BE2C (cell line): Measurements from ENCODE around the gene ALPL.

Source experiments
- DNase-seq: peaks from one replicate; pipeline ENCODE4 v3.0.0-alpha.2; 2020
- H3K27me3 ChIP-seq: fragments of 250-450 bp; sonication (Bioruptor Pico); 2 replicates; pipeline ENCODE4 v1.5.1; 2020; ENCODE audit warnings: mild to moderate bottlenecking
- H3K36me3 ChIP-seq: fragments of 250-450 bp; sonication (Bioruptor Pico); 2 replicates; pipeline ENCODE4 v1.5.1; 2020; ENCODE audit warnings: mild to moderate bottlenecking
- H3K4me1 ChIP-seq: fragments of 250-450 bp; sonication (Bioruptor Pico); 2 replicates; pipeline ENCODE4 v1.5.1; 2020
- H3K4me3 ChIP-seq: 2 replicates; pipeline ENCODE4 v1.5.1; 2011; ENCODE audit warnings: low read depth, low read length
- H3K9me3 ChIP-seq: fragments of 250-450 bp; sonication (Bioruptor Pico); 2 replicates; pipeline ENCODE4 v1.5.1; 2020
- TF ChIP-seq, protein P1 (sequence below): IDR thresholded peaks from 2 replicates; pipeline ENCODE4 v1.5.1; 2012; ENCODE audit warnings: mild to moderate bottlenecking, low read depth, low read length

Gene ALPL

GRCh38 chr1:21489146-21489545, 20.1 kb upstream of the ALPL start:
- no peaks in the 10 kb centered on the region for H3K27me3 ChIP-seq
- H3K9me3 ChIP-seq: no peaks in the 10 kb centered on the region
- no peak overlapping the region for H3K4me3 ChIP-seq
- DNase-seq: no peak
- H3K36me3 ChIP-seq: no peaks in the 10 kb centered on the region
- TF ChIP-seq, protein P1, sequence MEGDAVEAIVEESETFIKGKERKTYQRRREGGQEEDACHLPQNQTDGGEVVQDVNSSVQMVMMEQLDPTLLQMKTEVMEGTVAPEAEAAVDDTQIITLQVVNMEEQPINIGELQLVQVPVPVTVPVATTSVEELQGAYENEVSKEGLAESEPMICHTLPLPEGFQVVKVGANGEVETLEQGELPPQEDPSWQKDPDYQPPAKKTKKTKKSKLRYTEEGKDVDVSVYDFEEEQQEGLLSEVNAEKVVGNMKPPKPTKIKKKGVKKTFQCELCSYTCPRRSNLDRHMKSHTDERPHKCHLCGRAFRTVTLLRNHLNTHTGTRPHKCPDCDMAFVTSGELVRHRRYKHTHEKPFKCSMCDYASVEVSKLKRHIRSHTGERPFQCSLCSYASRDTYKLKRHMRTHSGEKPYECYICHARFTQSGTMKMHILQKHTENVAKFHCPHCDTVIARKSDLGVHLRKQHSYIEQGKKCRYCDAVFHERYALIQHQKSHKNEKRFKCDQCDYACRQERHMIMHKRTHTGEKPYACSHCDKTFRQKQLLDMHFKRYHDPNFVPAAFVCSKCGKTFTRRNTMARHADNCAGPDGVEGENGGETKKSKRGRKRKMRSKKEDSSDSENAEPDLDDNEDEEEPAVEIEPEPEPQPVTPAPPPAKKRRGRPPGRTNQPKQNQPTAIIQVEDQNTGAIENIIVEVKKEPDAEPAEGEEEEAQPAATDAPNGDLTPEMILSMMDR: no peak
- no peaks in the 10 kb centered on the region for H3K4me1 ChIP-seq

- Histone ChIP-seq H3K9me3 (no peaks in the 10 kb centered on the region), H3K27me3 (no peaks in the 10 kb centered on the region), H3K36me3 (no peaks in the 10 kb centered on the region), H3K4me1 (no peaks in the 10 kb centered on the region), H3K4me3 (no peak overlapping the region)
- DNase-seq: peak; percentile 64
- TF ChIP-seq, protein P1: peak; percentile 69
Measured at GRCh38 chr1:21490774-21491487, 18.3 kb upstream of the ALPL start.

DNA sequence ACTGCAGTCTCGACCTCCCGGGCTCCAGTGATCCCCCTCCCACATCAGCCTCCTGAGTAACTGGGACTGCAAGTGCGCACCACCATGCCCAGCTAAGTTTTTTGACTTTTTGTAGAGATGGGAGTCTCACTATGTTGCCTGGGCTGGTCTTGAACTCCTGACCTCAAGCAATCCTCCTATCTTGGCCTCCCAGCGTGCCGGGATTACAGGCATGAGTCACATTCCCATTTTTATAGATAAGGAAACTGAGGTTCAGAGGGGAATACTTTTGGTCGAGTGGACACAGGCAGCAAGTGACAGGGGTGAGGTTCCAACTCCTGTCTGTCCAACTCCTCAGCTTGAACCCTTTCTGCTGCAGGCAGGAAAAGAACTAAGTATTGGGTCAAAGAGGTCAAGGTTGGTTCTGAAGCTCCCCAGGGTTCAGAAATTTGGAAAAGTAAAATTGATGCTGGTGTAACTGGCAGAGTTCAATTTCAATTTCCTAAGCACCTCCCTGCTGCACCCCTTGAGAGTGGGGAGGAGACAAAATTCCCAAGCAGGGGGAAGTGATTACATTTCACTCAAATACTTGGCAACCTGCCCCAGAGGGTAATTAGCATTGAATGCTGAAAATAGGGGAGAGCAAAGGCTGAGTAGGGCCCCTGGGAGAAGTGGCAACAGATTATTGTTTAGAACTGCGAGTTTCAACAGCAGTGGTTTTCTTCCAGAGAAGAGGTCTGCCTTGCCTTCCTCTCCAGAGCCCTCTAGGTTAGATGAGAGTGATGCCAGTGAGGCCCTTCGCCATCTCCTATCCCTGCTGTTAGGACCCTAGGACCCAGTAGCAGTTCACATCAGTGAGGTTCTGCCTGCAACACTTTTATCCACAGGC, 17.5 kb upstream of the ALPL start:
- DNase-seq: no peak
- Histone ChIP-seq H3K27me3 (no peaks in the 10 kb centered on the region), H3K4me1 (no peaks in the 10 kb centered on the region), H3K9me3 (no peaks in the 10 kb centered on the region), H3K4me3 (no peak overlapping the region), H3K36me3 (no peaks in the 10 kb centered on the region)
- TF ChIP-seq, protein P1: no peak

- H3K9me3 ChIP-seq: no peaks in the 10 kb centered on the region
- H3K36me3 ChIP-seq: no peaks in the 10 kb centered on the region
- H3K4me1 ChIP-seq: no peaks in the 10 kb centered on the region
- H3K27me3 ChIP-seq: no peaks in the 10 kb centered on the region
- DNase-seq: no peak
- H3K4me3 ChIP-seq: no peak overlapping the region
- TF ChIP-seq, protein P1: no peak
Measured at GRCh38 chr1:21492356-21492625, 16.9 kb upstream of the ALPL start.

GRCh38 chr1:21494196-21494595, 15.0 kb upstream of the ALPL start:
- Histone ChIP-seq H3K36me3 (no peaks in the 10 kb centered on the region), H3K4me1 (no peaks in the 10 kb centered on the region), H3K27me3 (no peaks in the 10 kb centered on the region), H3K9me3 (no peaks in the 10 kb centered on the region), H3K4me3 (no peak overlapping the region)
- no peak for DNase-seq
- TF ChIP-seq, protein P1: no peak

DNA sequence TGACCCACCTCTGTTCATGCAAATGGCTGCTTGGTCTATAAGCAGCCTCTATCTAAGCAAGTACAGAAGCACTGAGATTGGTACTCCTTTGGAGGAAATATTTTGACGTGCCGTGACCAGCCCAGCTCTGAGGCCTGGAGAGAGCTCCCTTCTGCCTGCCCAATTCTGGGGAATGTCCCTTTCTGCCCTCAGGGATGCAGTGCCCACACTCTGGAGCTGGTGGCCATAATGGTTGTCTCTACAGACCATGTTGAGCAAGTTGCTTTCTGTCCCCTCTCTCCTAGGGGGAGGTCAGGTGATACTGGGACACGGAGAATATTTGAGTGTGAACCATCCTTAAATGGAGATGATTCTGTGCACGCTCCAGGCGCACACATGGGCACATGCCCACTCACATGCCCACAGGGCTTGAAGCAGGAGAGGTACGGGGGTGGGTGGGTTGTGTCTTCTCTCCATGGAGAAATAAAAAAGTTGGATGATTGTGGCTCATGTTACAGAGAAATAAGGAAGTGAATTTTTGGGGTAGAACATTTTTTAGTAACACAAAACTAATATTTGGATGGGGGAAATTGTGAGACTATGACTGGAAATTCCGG, 13.9 kb upstream of the ALPL start:
- TF ChIP-seq, protein P1: no peak
- H3K4me1 ChIP-seq: no peaks in the 10 kb centered on the region
- H3K9me3 ChIP-seq: no peaks in the 10 kb centered on the region
- H3K4me3 ChIP-seq: no peak overlapping the region
- no peak for DNase-seq
- H3K36me3 ChIP-seq: no peaks in the 10 kb centered on the region
- H3K27me3 ChIP-seq: no peaks in the 10 kb centered on the region
